Type B pancreatic cell (in vitro differentiated cells): ENCODE measurements around the gene MAPK8. TPM values are rescaled to one million over a fixed set of nuclear protein-coding genes. Genes with fewer than 3 reads are reported as not detected.

Experiments
- DNase-seq: peaks from one replicate; pipeline ENCODE4 v3.0.0; 2021; ENCODE audit warnings: mixed read lengths; ENCODE audit not compliant: unreplicated experiment; ENCODE audit errors: extremely low spot score
- H3K27ac Mint-ChIP-seq: 2 replicates; pipeline ENCODE4 v1.8.0; 2021; ENCODE audit warnings: mild to moderate bottlenecking, mixed read lengths
- H3K27me3 Mint-ChIP-seq: 2 replicates; pipeline ENCODE4 v1.8.0; 2021; ENCODE audit warnings: mixed read lengths
- H3K36me3 Mint-ChIP-seq: 2 replicates; pipeline ENCODE4 v1.8.0; 2021; ENCODE audit warnings: mixed read lengths
- H3K4me1 Mint-ChIP-seq: one replicate; pipeline ENCODE4 v1.8.0; 2021; ENCODE audit warnings: mixed read lengths; ENCODE audit not compliant: unreplicated experiment
- H3K4me3 Mint-ChIP-seq: 2 replicates; pipeline ENCODE4 v1.8.0; 2021; ENCODE audit warnings: mild to moderate bottlenecking, mixed read lengths
- H3K9me3 Mint-ChIP-seq: 2 replicates; pipeline ENCODE4 v1.8.0; 2021; ENCODE audit warnings: mixed read lengths
- CTCF ChIP-seq: fragments of 200-600 bp; sonication (generic); conservative IDR thresholded peaks from 2 replicates; pipeline ENCODE4 v1.5.0; 2021; ENCODE audit warnings: antibody characterized with exemption, mild to moderate bottlenecking
- total RNA-seq: library from RNA; stranded (reverse); gene quantifications from 2 replicates; pipeline ENCODE4 v1.2.1, GENCODE V29; 2021; ENCODE audit warnings: low replicate concordance

MAPK8 gene
- total RNA-seq, 1 donor from 2014 or later = 48.4 TPM

- no peaks in the 10 kb centered on the region for H3K4me1 Mint-ChIP-seq
- no peak overlapping the region for H3K27ac Mint-ChIP-seq
- no peak overlapping the region for H3K4me3 Mint-ChIP-seq
- TF ChIP-seq CTCF = no peak
- peaks cover 15% of the 10 kb centered on the region for H3K9me3 Mint-ChIP-seq
- DNase-seq = no peak
- H3K27me3 Mint-ChIP-seq = no peaks in the 10 kb centered on the region
- peaks cover 25% of the 10 kb centered on the region for H3K36me3 Mint-ChIP-seq
These were observed 46.8 kb downstream of the MAPK8 start for GRCh38 chr10:48353246-48353645.

DNA sequence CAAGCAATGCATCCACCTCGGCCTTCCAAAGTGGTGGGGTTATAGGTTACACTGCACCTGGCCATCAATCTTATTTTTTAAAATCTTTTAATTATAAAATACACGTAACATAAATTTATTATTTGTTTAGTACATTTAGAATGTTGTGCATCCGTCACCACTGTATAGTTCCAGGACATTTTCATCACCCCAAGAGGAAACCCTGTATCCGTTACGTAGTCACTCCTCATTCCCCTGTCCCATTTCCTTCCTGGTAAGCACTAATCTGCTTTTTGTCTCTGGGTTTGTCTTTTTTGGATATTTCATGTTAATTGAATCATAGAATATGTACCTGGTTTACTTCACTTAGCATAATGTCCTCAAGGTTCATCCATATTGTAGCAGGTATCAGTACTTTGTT, 51.2 kb downstream of the MAPK8 start:
- Mint-ChIP-seq H3K27ac (no peak overlapping the region), H3K36me3 (peaks cover 7% of the 10 kb centered on the region), H3K4me3 (no peak overlapping the region), H3K4me1 (peaks cover 7% of the 10 kb centered on the region), H3K27me3 (no peaks in the 10 kb centered on the region), H3K9me3 (peaks cover 9% of the 10 kb centered on the region)
- no peak for DNase-seq
- TF ChIP-seq CTCF = no peak

DNA sequence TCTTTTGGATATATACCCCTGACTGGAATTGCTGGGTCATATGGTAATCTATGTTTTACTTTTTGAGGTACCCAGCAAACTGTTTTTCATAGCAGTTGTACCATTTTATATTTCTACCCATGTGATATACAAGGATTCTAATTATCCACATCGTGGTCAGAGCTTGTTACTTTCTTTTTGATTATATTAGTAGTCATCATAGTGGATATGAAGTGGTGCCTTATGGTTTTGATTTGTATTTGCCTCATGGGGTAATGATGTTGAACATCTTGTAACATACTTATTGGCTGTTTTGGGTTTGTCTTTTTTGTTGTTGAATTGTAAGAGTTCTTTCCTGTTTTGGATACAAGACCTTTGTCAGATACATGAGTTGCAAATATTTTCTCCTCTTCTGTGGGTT, 51.7 kb downstream of the MAPK8 start:
- Mint-ChIP-seq H3K9me3 (peaks cover 9% of the 10 kb centered on the region), H3K4me3 (no peak overlapping the region), H3K36me3 (peaks cover 7% of the 10 kb centered on the region), H3K27ac (no peak overlapping the region), H3K4me1 (peaks cover 7% of the 10 kb centered on the region), H3K27me3 (no peaks in the 10 kb centered on the region)
- TF ChIP-seq CTCF = no peak
- DNase-seq = no peak

DNA sequence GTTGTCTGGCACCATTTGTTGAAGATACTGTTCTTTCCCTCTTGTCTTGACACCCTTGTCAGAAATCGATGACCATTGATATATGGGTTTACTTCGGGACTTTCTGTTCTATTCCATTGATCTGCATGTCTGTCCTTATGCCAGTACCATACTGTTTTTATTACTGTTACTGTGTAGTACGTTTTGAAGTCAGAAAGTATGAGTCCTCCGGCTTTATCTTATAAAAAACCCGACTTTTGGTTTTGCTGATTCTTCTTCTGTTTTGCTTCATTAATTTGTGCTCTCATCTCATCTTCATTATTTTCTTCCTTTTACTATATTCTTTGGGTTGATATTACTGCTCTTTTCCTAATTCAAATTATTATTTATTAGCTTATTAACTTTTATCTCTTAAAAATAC, 52.4 kb downstream of the MAPK8 start:
- Mint-ChIP-seq H3K27me3 (no peaks in the 10 kb centered on the region), H3K9me3 (peaks cover 4% of the 10 kb centered on the region), H3K4me3 (no peak overlapping the region), H3K27ac (no peak overlapping the region), H3K36me3 (peaks cover 7% of the 10 kb centered on the region), H3K4me1 (peaks cover 14% of the 10 kb centered on the region)
- no peak for DNase-seq
- TF ChIP-seq CTCF = no peak

DNA sequence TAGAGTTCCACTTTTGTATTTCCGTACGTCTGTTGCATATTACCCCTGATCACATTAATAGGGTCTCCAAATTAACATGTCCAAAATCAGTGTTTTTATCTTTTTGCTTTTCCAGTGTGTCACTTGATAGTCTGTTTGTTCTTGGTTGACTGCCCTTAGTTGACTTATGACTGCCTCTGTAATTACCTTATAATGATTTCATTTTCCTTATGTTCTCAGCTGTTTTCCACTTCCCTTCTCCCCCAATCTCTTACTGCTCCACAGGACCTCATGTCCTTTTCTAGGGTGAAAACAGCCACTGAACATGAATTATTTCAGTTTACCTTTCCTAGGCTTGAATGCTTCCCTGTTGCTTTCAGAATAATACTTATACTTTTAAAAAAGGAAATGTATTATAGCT, 54.7 kb downstream of the MAPK8 start:
- no peak for DNase-seq
- Mint-ChIP-seq H3K27me3 (no peaks in the 10 kb centered on the region), H3K27ac (no peak overlapping the region), H3K36me3 (peaks cover 7% of the 10 kb centered on the region), H3K4me3 (no peak overlapping the region), H3K9me3 (peaks cover 4% of the 10 kb centered on the region), H3K4me1 (peaks cover 22% of the 10 kb centered on the region)
- TF ChIP-seq CTCF = no peak
